Tibial nerve (tissue), 4 donors: ENCODE results near the gene ABCC8. TPM values are rescaled to one million over a fixed set of nuclear protein-coding genes. Genes with fewer than 3 reads are reported as not detected.
"Not testable (repeated sequence)": the region's sequence is repeated elsewhere in the genome, so short reads cannot be mapped to it uniquely, and the experiment has no call there.

ENCODE experiments used
- DNase-seq, 2 donors: peaks; one replicate each; pipeline ENCODE4 v3.0.0-alpha.2; 2019; ENCODE audit warnings: low spot score in 2 of 2
- H3K27ac ChIP-seq, 4 donors: fragments of 200-600 bp; sonication (generic) in 3 of 4; one replicate each; pipeline ENCODE4 v1.5.1; 2017 to 2019; ENCODE audit warnings: mild to moderate bottlenecking in 1 of 4
- H3K27me3 ChIP-seq, 2 donors: fragments of 200-600 bp; sonication (generic) in 1 of 2; one replicate each; pipeline versions ENCODE4 v1.5.1 to v1.6.0; 2017 to 2019
- H3K36me3 ChIP-seq, 3 donors: fragments of 200-600 bp; sonication (generic); one replicate each; pipeline ENCODE4 v1.5.1; 2018 to 2019
- H3K4me1 ChIP-seq, 4 donors: fragments of 200-600 bp; sonication (generic) in 3 of 4; one replicate each; pipeline ENCODE4 v1.5.1; 2017 to 2019
- H3K4me3 ChIP-seq, 4 donors: fragments of 200-600 bp; sonication (generic) in 3 of 4; one replicate each; pipeline ENCODE4 v1.5.1; 2017 to 2019; ENCODE audit warnings: mild to moderate bottlenecking in 1 of 4, moderate library complexity in 1 of 4
- H3K9me3 ChIP-seq, 4 donors: fragments of 200-600 bp; sonication (generic) in 3 of 4; one replicate each; pipeline ENCODE4 v1.5.1; 2017 to 2019
- CTCF ChIP-seq, 5 experiments: fragments of 200-600 bp in 3 of 5; fragments of 450-650 bp in 2 of 5; sonication (generic) in 3 of 5; IDR thresholded peaks; one replicate each; pipeline ENCODE4 v1.5.1; 2016 to 2019; ENCODE audit warnings: antibody characterized with exemption in 5 of 5, mild to moderate bottlenecking in 3 of 5, moderate library complexity in 2 of 5
- EP300 ChIP-seq, 2 donors: sonication (generic); formaldehyde crosslinking; IDR thresholded peaks; one replicate each; pipeline ENCODE4 v1.6.1; 2017; ENCODE audit warnings: antibody characterized with exemption in 2 of 2, mild to moderate bottlenecking in 1 of 2
- POLR2A ChIP-seq, 2 donors: fragments of 450-650 bp; IDR thresholded peaks; one replicate each; pipeline ENCODE4 v1.6.1; 2017; ENCODE audit warnings: antibody characterized with exemption in 2 of 2, mild to moderate bottlenecking in 2 of 2, moderate library complexity in 2 of 2
- WGBS, 2 donors: methylation state at CpG; one replicate each; pipeline ENCODE4 v1.1.5; 2018; 5-methylcytosine and 5-hydroxymethylcytosine counted together
- total RNA-seq, 4 donors: library from RNA; depleted of rRNA; stranded (reverse); fragments of >200 nt; gene quantifications; one replicate each; pipeline ENCODE4 v1.1.0, GENCODE V29; 2016

Gene ABCC8
- total RNA-seq, 4 donors from 2014 or later: 1.3 to 8.6 (median 5.1) TPM

- Histone ChIP-seq H3K27me3 (no peaks in the 10 kb centered on the region), H3K27ac (no peak overlapping the region), H3K9me3 (no peaks in the 10 kb centered on the region), H3K4me3 (no peak overlapping the region), H3K4me1 (peaks cover 0 to 18% (median 0%) of the 10 kb centered on the region in 4 donors), H3K36me3 (no peaks in the 10 kb centered on the region)
- no peak for DNase-seq
- TF ChIP-seq EP300 (IDR thresholded peaks at IDR 0.05) (no peak), POLR2A (IDR thresholded peaks at IDR 0.05) (no peak), CTCF (IDR thresholded peaks at IDR 0.05) (no peak)
- WGBS, 2 donors: 62 to 79% methylated on average over 3 of the region's 3 CpGs
Measured at GRCh38 chr11:17428925-17429324, 47.7 kb downstream of the ABCC8 start.

- H3K4me1 ChIP-seq: peaks cover 0 to 14% (median 0%) of the 10 kb centered on the region in 4 donors
- H3K27me3 ChIP-seq: no peaks in the 10 kb centered on the region
- H3K9me3 ChIP-seq: no peaks in the 10 kb centered on the region
- H3K4me3 ChIP-seq: no peak overlapping the region
- H3K36me3 ChIP-seq: no peaks in the 10 kb centered on the region
- WGBS, 2 donors: 99 to 100% methylated on average over 8 of the region's 11 CpGs
- no peak overlapping the region for H3K27ac ChIP-seq
- TF ChIP-seq CTCF (IDR thresholded peaks at IDR 0.05) (no peak), EP300 (IDR thresholded peaks at IDR 0.05) (no peak), POLR2A (IDR thresholded peaks at IDR 0.05) (no peak)
- no peak for DNase-seq
Measured at GRCh38 chr11:17428261-17428660, 48.4 kb downstream of the ABCC8 start.

GRCh38 chr11:17426233-17426632, 50.4 kb downstream of the ABCC8 start:
- H3K27ac ChIP-seq, H3K36me3 ChIP-seq, DNase-seq, H3K4me3 ChIP-seq, H3K27me3 ChIP-seq, H3K4me1 ChIP-seq, H3K9me3 ChIP-seq: not testable (repeated sequence)
- WGBS, 2 donors: 67 to 80% methylated on average over 5 of the region's 5 CpGs

- 75 to 77% methylated on average over 11 of the region's 11 CpGs for WGBS, 2 donors
- Histone ChIP-seq H3K27me3 (peaks cover 0 to 4% of the 10 kb centered on the region in 2 donors), H3K9me3 (no peaks in the 10 kb centered on the region), H3K4me3 (no peak overlapping the region), H3K36me3 (no peaks in the 10 kb centered on the region), H3K27ac (no peak overlapping the region), H3K4me1 (no peaks in the 10 kb centered on the region)
- no peak for DNase-seq
- TF ChIP-seq EP300 (IDR thresholded peaks at IDR 0.05): no peak
- no peak for TF ChIP-seq CTCF (IDR thresholded peaks at IDR 0.05)
- TF ChIP-seq POLR2A (IDR thresholded peaks at IDR 0.05): no peak
Measured at GRCh38 chr11:17423533-17424310, 52.9 kb downstream of the ABCC8 start.

- WGBS, 2 donors: 53 to 63% methylated on average over 4 of the region's 4 CpGs
- no peak overlapping the region for H3K27ac ChIP-seq
- no peak for TF ChIP-seq CTCF (IDR thresholded peaks at IDR 0.05)
- TF ChIP-seq EP300 (IDR thresholded peaks at IDR 0.05): no peak
- no peak for TF ChIP-seq POLR2A (IDR thresholded peaks at IDR 0.05)
- H3K4me3 ChIP-seq: no peak overlapping the region
- no peak for DNase-seq
- no peaks in the 10 kb centered on the region for H3K36me3 ChIP-seq
- peaks cover 0 to 4% of the 10 kb centered on the region in 2 donors for H3K27me3 ChIP-seq
- H3K4me1 ChIP-seq: no peaks in the 10 kb centered on the region
- no peaks in the 10 kb centered on the region for H3K9me3 ChIP-seq
Measured at GRCh38 chr11:17421781-17422180, 54.9 kb downstream of the ABCC8 start.
